GM12875 (cell line): ENCODE results near the gene LGI1.
"Not testable (repeated sequence)": the region's sequence is repeated elsewhere in the genome, so short reads cannot be mapped to it uniquely, and the experiment has no call there.

Experiments
- H3K4me3 ChIP-seq: one replicate; pipeline ENCODE4 v1.5.1; 2011; ENCODE audit warnings: low read depth, low read length, control low read depth
- TF ChIP-seq, protein P1 (sequence below): IDR thresholded peaks from 2 replicates; pipeline ENCODE4 v1.5.1; 2011; ENCODE audit warnings: low read depth, mild to moderate bottlenecking, control low read depth, inconsistent platforms, low read length, moderate library complexity, borderline replicate concordance; ENCODE audit not compliant: insufficient read depth

The LGI1 gene

GRCh38 chr10:93827056-93827804 is 69.5 kb downstream of the LGI1 start:
- H3K4me3 ChIP-seq: no peak overlapping the region
- TF ChIP-seq, protein P1, sequence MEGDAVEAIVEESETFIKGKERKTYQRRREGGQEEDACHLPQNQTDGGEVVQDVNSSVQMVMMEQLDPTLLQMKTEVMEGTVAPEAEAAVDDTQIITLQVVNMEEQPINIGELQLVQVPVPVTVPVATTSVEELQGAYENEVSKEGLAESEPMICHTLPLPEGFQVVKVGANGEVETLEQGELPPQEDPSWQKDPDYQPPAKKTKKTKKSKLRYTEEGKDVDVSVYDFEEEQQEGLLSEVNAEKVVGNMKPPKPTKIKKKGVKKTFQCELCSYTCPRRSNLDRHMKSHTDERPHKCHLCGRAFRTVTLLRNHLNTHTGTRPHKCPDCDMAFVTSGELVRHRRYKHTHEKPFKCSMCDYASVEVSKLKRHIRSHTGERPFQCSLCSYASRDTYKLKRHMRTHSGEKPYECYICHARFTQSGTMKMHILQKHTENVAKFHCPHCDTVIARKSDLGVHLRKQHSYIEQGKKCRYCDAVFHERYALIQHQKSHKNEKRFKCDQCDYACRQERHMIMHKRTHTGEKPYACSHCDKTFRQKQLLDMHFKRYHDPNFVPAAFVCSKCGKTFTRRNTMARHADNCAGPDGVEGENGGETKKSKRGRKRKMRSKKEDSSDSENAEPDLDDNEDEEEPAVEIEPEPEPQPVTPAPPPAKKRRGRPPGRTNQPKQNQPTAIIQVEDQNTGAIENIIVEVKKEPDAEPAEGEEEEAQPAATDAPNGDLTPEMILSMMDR: no peak

GRCh38 chr10:93831065-93831464 is 73.3 kb downstream of the LGI1 start:
- not testable (repeated sequence) for H3K4me3 ChIP-seq

DNA sequence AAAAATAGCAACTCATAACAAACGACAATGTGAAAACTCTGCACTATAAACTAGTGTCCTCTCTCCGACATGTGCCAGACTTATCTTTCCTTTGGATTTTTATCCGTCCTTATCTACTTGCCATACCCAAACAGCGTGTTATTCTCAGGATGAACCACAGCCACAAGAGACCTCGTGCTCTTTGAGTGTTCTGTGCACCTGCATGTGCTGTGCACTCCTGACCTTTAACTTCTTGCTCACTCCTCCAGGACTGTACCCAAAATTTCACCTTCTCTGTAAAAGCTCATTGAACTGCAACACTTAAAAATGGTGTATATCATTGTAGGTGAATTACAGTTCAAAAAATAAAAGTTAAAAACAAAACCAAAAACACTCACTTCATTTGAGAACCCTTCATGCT is 78.0 kb downstream of the LGI1 start:
- TF ChIP-seq, protein P1: no peak

DNA sequence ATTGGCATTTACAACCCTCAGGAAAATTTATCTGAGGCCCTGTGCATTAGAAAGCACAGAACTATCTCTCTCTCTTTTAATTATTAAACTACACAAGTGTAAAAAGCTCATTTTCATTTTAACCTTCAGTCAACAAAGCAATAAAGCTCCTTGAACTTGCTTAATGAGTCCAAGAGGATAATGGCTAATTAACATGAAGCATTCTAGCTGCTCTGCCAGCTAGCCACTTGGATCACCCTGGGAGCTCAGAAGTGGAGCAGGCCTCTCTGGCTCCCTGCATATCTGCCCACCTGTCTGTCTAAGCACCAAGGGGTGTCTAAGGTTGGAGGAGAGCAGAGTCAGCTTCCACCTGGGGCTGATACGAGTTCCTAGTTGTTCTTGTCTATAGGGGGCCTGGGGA is 80.1 kb downstream of the LGI1 start:
- TF ChIP-seq, protein P1: no peak
- H3K4me3 ChIP-seq: no peak overlapping the region

More for the DNA sequence above, 78.0 kb downstream of the LGI1 start:
- H3K4me3 ChIP-seq: no peak overlapping the region

GRCh38 chr10:93838278-93838677 is 80.5 kb downstream of the LGI1 start:
- TF ChIP-seq, protein P1: no peak

DNA sequence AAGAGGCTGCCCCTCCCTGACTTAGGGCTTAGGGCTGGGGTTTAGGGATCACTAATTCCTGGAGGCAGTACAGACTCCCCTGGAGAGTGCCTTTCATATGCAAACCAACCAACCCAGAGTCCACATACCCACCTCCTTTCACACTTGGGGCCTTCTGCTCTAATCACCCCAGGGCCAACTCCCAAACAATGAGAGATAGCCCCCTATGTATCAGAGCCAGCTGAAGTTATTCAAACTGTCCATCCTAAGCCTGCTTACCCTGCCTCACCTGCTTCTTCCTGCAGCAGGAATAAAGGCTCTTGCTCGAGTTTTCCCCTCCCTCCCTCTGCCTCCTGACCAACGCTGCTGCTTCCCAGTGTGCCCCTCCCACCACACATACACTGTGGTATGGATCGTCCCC is 84.2 kb downstream of the LGI1 start:
- no peak overlapping the region for H3K4me3 ChIP-seq
- TF ChIP-seq, protein P1: no peak

More at GRCh38 chr10:93838278-93838677, 80.5 kb downstream of the LGI1 start:
- H3K4me3 ChIP-seq: no peak overlapping the region

GRCh38 chr10:93844979-93845626 is 87.4 kb downstream of the LGI1 start:
- no peak overlapping the region for H3K4me3 ChIP-seq
- TF ChIP-seq, protein P1: no peak
